ENCODE data around the gene RWDD4.

The RWDD4 gene

GRCh38 chr4:183618681-183619080 is 40.3 kb downstream of the RWDD4 start:
- no peaks in the 10 kb centered on the region for H3K9me3 ChIP-seq (ENCODE audit: control insufficient read depth, low read depth, low read length)
- no peak overlapping the region for H3K27ac ChIP-seq (ENCODE audit: low read length)
- H3K4me1 ChIP-seq (ENCODE audit: control insufficient read depth, low read depth, low read length), result peaks cover 3% of the 10 kb centered on the region
- no peaks in the 10 kb centered on the region for H3K36me3 ChIP-seq (ENCODE audit: control insufficient read depth, low read depth, low read length)
- H3K9ac ChIP-seq (ENCODE audit: low read length), result no peak overlapping the region
- H3K4me3 ChIP-seq (ENCODE audit: low read length), result no peak overlapping the region
- no peaks in the 10 kb centered on the region for H3K27me3 ChIP-seq (ENCODE audit: control insufficient read depth, insufficient read depth, low read length)

- peaks cover 3% of the 10 kb centered on the region for H3K4me1 ChIP-seq (ENCODE audit: control insufficient read depth, low read depth, low read length)
- no peaks in the 10 kb centered on the region for H3K27me3 ChIP-seq (ENCODE audit: control insufficient read depth, insufficient read depth, low read length)
- no peaks in the 10 kb centered on the region for H3K9me3 ChIP-seq (ENCODE audit: control insufficient read depth, low read depth, low read length)
- H3K36me3 ChIP-seq (ENCODE audit: control insufficient read depth, low read depth, low read length), result no peaks in the 10 kb centered on the region
- no peak overlapping the region for H3K27ac ChIP-seq (ENCODE audit: low read length)
- no peak overlapping the region for H3K4me3 ChIP-seq (ENCODE audit: low read length)
- H3K9ac ChIP-seq (ENCODE audit: low read length), result no peak overlapping the region
Observed at GRCh38 chr4:183617075-183617474, 41.9 kb downstream of the RWDD4 start.

GRCh38 chr4:183612329-183613250 is 46.4 kb downstream of the RWDD4 start:
- H3K27me3 ChIP-seq (ENCODE audit: control insufficient read depth, insufficient read depth, low read length), result no peaks in the 10 kb centered on the region
- H3K9ac ChIP-seq (ENCODE audit: low read length), result no peak overlapping the region
- no peak overlapping the region for H3K4me3 ChIP-seq (ENCODE audit: low read length)
- peaks cover 3% of the 10 kb centered on the region for H3K4me1 ChIP-seq (ENCODE audit: control insufficient read depth, low read depth, low read length)
- no peaks in the 10 kb centered on the region for H3K36me3 ChIP-seq (ENCODE audit: control insufficient read depth, low read depth, low read length)
- no peaks in the 10 kb centered on the region for H3K9me3 ChIP-seq (ENCODE audit: control insufficient read depth, low read depth, low read length)
- H3K27ac ChIP-seq (ENCODE audit: low read length), result no peak overlapping the region

GRCh38 chr4:183611210-183611830 is 47.7 kb downstream of the RWDD4 start:
- H3K9ac ChIP-seq (ENCODE audit: low read length), result no peak overlapping the region
- no peak overlapping the region for H3K27ac ChIP-seq (ENCODE audit: low read length)
- peaks cover 3% of the 10 kb centered on the region for H3K4me1 ChIP-seq (ENCODE audit: control insufficient read depth, low read depth, low read length)
- H3K36me3 ChIP-seq (ENCODE audit: control insufficient read depth, low read depth, low read length), result no peaks in the 10 kb centered on the region
- no peaks in the 10 kb centered on the region for H3K27me3 ChIP-seq (ENCODE audit: control insufficient read depth, insufficient read depth, low read length)
- no peak overlapping the region for H3K4me3 ChIP-seq (ENCODE audit: low read length)
- no peaks in the 10 kb centered on the region for H3K9me3 ChIP-seq (ENCODE audit: control insufficient read depth, low read depth, low read length)

- Histone ChIP-seq H3K27ac (ENCODE audit: low read length) (no peak overlapping the region), H3K9me3 (ENCODE audit: control insufficient read depth, low read depth, low read length) (no peaks in the 10 kb centered on the region), H3K27me3 (ENCODE audit: control insufficient read depth, insufficient read depth, low read length) (no peaks in the 10 kb centered on the region), H3K9ac (ENCODE audit: low read length) (no peak overlapping the region), H3K36me3 (ENCODE audit: control insufficient read depth, low read depth, low read length) (no peaks in the 10 kb centered on the region), H3K4me3 (ENCODE audit: low read length) (no peak overlapping the region), H3K4me1 (ENCODE audit: control insufficient read depth, low read depth, low read length) (peaks cover 3% of the 10 kb centered on the region)
Observed at GRCh38 chr4:183610613-183611012, 48.4 kb downstream of the RWDD4 start.

GRCh38 chr4:183610033-183610432 is 49.0 kb downstream of the RWDD4 start:
- Histone ChIP-seq H3K27ac (ENCODE audit: low read length) (no peak overlapping the region), H3K9ac (ENCODE audit: low read length) (no peak overlapping the region), H3K9me3 (ENCODE audit: control insufficient read depth, low read depth, low read length) (no peaks in the 10 kb centered on the region), H3K4me1 (ENCODE audit: control insufficient read depth, low read depth, low read length) (peaks cover 1% of the 10 kb centered on the region), H3K27me3 (ENCODE audit: control insufficient read depth, insufficient read depth, low read length) (no peaks in the 10 kb centered on the region), H3K36me3 (ENCODE audit: control insufficient read depth, low read depth, low read length) (no peaks in the 10 kb centered on the region), H3K4me3 (ENCODE audit: low read length) (no peak overlapping the region)

- Histone ChIP-seq H3K9me3 (ENCODE audit: control insufficient read depth, low read depth, low read length) (no peaks in the 10 kb centered on the region), H3K27me3 (ENCODE audit: control insufficient read depth, insufficient read depth, low read length) (no peaks in the 10 kb centered on the region), H3K4me1 (ENCODE audit: control insufficient read depth, low read depth, low read length) (no peaks in the 10 kb centered on the region), H3K27ac (ENCODE audit: low read length) (no peak overlapping the region), H3K9ac (ENCODE audit: low read length) (no peak overlapping the region), H3K36me3 (ENCODE audit: control insufficient read depth, low read depth, low read length) (no peaks in the 10 kb centered on the region), H3K4me3 (ENCODE audit: low read length) (no peak overlapping the region)
Observed at GRCh38 chr4:183609151-183609550, 49.8 kb downstream of the RWDD4 start.

- no peak overlapping the region for H3K4me3 ChIP-seq (ENCODE audit: low read length)
- H3K4me1 ChIP-seq (ENCODE audit: control insufficient read depth, low read depth, low read length), result no peaks in the 10 kb centered on the region
- H3K9me3 ChIP-seq (ENCODE audit: control insufficient read depth, low read depth, low read length), result no peaks in the 10 kb centered on the region
- no peak overlapping the region for H3K27ac ChIP-seq (ENCODE audit: low read length)
- no peak overlapping the region for H3K9ac ChIP-seq (ENCODE audit: low read length)
- H3K27me3 ChIP-seq (ENCODE audit: control insufficient read depth, insufficient read depth, low read length), result no peaks in the 10 kb centered on the region
- H3K36me3 ChIP-seq (ENCODE audit: control insufficient read depth, low read depth, low read length), result no peaks in the 10 kb centered on the region
Observed at GRCh38 chr4:183607894-183608293, 51.1 kb downstream of the RWDD4 start.

GRCh38 chr4:183602557-183603027 is 56.4 kb downstream of the RWDD4 start:
- no peaks in the 10 kb centered on the region for H3K36me3 ChIP-seq (ENCODE audit: control insufficient read depth, low read depth, low read length)
- no peak overlapping the region for H3K4me3 ChIP-seq (ENCODE audit: low read length)
- H3K9me3 ChIP-seq (ENCODE audit: control insufficient read depth, low read depth, low read length), result no peaks in the 10 kb centered on the region
- no peaks in the 10 kb centered on the region for H3K27me3 ChIP-seq (ENCODE audit: control insufficient read depth, insufficient read depth, low read length)
- no peak overlapping the region for H3K27ac ChIP-seq (ENCODE audit: low read length)
- no peaks in the 10 kb centered on the region for H3K4me1 ChIP-seq (ENCODE audit: control insufficient read depth, low read depth, low read length)
- H3K9ac ChIP-seq (ENCODE audit: low read length), result no peak overlapping the region

- Histone ChIP-seq H3K4me1 (ENCODE audit: control insufficient read depth, low read depth, low read length) (no peaks in the 10 kb centered on the region), H3K9me3 (ENCODE audit: control insufficient read depth, low read depth, low read length) (no peaks in the 10 kb centered on the region), H3K4me3 (ENCODE audit: low read length) (no peak overlapping the region), H3K9ac (ENCODE audit: low read length) (no peak overlapping the region), H3K36me3 (ENCODE audit: control insufficient read depth, low read depth, low read length) (no peaks in the 10 kb centered on the region), H3K27me3 (ENCODE audit: control insufficient read depth, insufficient read depth, low read length) (no peaks in the 10 kb centered on the region), H3K27ac (ENCODE audit: low read length) (no peak overlapping the region)
Observed at GRCh38 chr4:183601381-183601780, 57.6 kb downstream of the RWDD4 start.

- H3K27me3 ChIP-seq (ENCODE audit: control insufficient read depth, insufficient read depth, low read length), result no peaks in the 10 kb centered on the region
- no peak overlapping the region for H3K9ac ChIP-seq (ENCODE audit: low read length)
- no peak overlapping the region for H3K27ac ChIP-seq (ENCODE audit: low read length)
- no peaks in the 10 kb centered on the region for H3K4me1 ChIP-seq (ENCODE audit: control insufficient read depth, low read depth, low read length)
- no peaks in the 10 kb centered on the region for H3K9me3 ChIP-seq (ENCODE audit: control insufficient read depth, low read depth, low read length)
- no peak overlapping the region for H3K4me3 ChIP-seq (ENCODE audit: low read length)
- no peaks in the 10 kb centered on the region for H3K36me3 ChIP-seq (ENCODE audit: control insufficient read depth, low read depth, low read length)
Observed at GRCh38 chr4:183600189-183600685, 58.7 kb downstream of the RWDD4 start.
